ENCODE measurements around the gene ASPHD2.

The ASPHD2 gene

GRCh38 chr22:26484360-26484706, 55.3 kb downstream of the ASPHD2 start:
- Histone ChIP-seq H3K36me3 (peaks cover 7 to 34% (median 20%) of the 10 kb centered on the region in 3 donors), H3K4me1 (peaks cover 0 to 58% (median 39%) of the 10 kb centered on the region in 4 donors), H3K27ac (peak overlapping the region; percentile 90 to 97), H3K4me3 (peak overlapping the region; percentile 64 to 94), H3K9me3 (no peaks in the 10 kb centered on the region), H3K27me3 (no peaks in the 10 kb centered on the region)
- peak in 1 of 2 donors; percentile 15 for DNase-seq
- no peak for TF ChIP-seq CTCF (IDR thresholded peaks at IDR 0.05)
- intact Hi-C loops (cut with DNase I; ENCODE audit: low total_unique reads) = loop anchor here (10.0 kb wide), 1 partner anchor 100 kb away; no protein-coding TSS in a partner anchor

GRCh38 chr22:26485013-26485412, 56.0 kb downstream of the ASPHD2 start:
- Histone ChIP-seq H3K27me3 (no peaks in the 10 kb centered on the region), H3K27ac (peak overlapping the region; percentile 90 to 97), H3K9me3 (no peaks in the 10 kb centered on the region), H3K36me3 (peaks cover 10 to 40% (median 26%) of the 10 kb centered on the region in 3 donors), H3K4me1 (peaks cover 0 to 52% (median 35%) of the 10 kb centered on the region in 4 donors), H3K4me3 (no peak overlapping the region)
- no peak for TF ChIP-seq CTCF (IDR thresholded peaks at IDR 0.05)
- DNase-seq = peak in 1 of 2 donors; percentile 31
- intact Hi-C loops (cut with DNase I; ENCODE audit: low total_unique reads) = loop anchor here (10.0 kb wide), 1 partner anchor 100 kb away; no protein-coding TSS in a partner anchor

GRCh38 chr22:26485806-26486390, 56.8 kb downstream of the ASPHD2 start:
- no peak for DNase-seq
- Histone ChIP-seq H3K27me3 (no peaks in the 10 kb centered on the region), H3K9me3 (no peaks in the 10 kb centered on the region), H3K4me3 (no peak overlapping the region), H3K27ac (no peak overlapping the region), H3K4me1 (peaks cover 0 to 44% (median 26%) of the 10 kb centered on the region in 4 donors), H3K36me3 (peaks cover 13 to 39% (median 29%) of the 10 kb centered on the region in 3 donors)
- no peak for TF ChIP-seq CTCF (IDR thresholded peaks at IDR 0.05)
- intact Hi-C loops (cut with DNase I; ENCODE audit: low total_unique reads) = loop anchor here (10.0 kb wide), 1 partner anchor 99 kb away; no protein-coding TSS in a partner anchor

GRCh38 chr22:26486394-26486793, 57.3 kb downstream of the ASPHD2 start:
- no peak for TF ChIP-seq CTCF (IDR thresholded peaks at IDR 0.05)
- Histone ChIP-seq H3K4me1 (peaks cover 0 to 39% (median 21%) of the 10 kb centered on the region in 4 donors), H3K36me3 (peaks cover 18 to 44% (median 34%) of the 10 kb centered on the region in 3 donors), H3K4me3 (no peak overlapping the region), H3K27ac (no peak overlapping the region), H3K27me3 (no peaks in the 10 kb centered on the region), H3K9me3 (no peaks in the 10 kb centered on the region)
- DNase-seq = no peak
- intact Hi-C loops (cut with DNase I; ENCODE audit: low total_unique reads) = loop anchor here (10.0 kb wide), 1 partner anchor 98 kb away; no protein-coding TSS in a partner anchor

- intact Hi-C loops (cut with DNase I; ENCODE audit: low total_unique reads) = loop anchor here (10.0 kb wide), 1 partner anchor 97 kb away; no protein-coding TSS in a partner anchor
- no peak for TF ChIP-seq CTCF (IDR thresholded peaks at IDR 0.05)
- Histone ChIP-seq H3K9me3 (no peaks in the 10 kb centered on the region), H3K27ac (no peak overlapping the region), H3K27me3 (no peaks in the 10 kb centered on the region), H3K4me3 (no peak overlapping the region), H3K4me1 (peaks cover 0 to 23% (median 7%) of the 10 kb centered on the region in 4 donors), H3K36me3 (peaks cover 32 to 60% (median 50%) of the 10 kb centered on the region in 3 donors)
- no peak for DNase-seq
Observed at GRCh38 chr22:26487996-26488395, 58.9 kb downstream of the ASPHD2 start.
